Measurements from ENCODE around the gene TRRAP. TPM values are rescaled to one million over a fixed set of nuclear protein-coding genes. Genes with fewer than 3 reads are reported as not detected.

The TRRAP gene
- total RNA-seq, 1 donor from 2014 or later = 39.3 TPM

GRCh38 chr7:99031496-99031895, 153.2 kb downstream of the TRRAP start:
- TF ChIP-seq CTCF (IDR thresholded peaks at IDR 0.05) (no peak), POLR2A (IDR thresholded peaks at IDR 0.05) (no peak), POLR2AphosphoS5 (IDR thresholded peaks at IDR 0.05; ENCODE audit: insufficient read depth in 1 of 2, low read depth in 1 of 2) (no peak)
- peak in 1 of 2 donors; percentile 28 for DNase-seq (ENCODE audit: extremely low spot score in 2 of 2)
- H3K27ac ChIP-seq = peak overlapping the region; percentile 65

DNA sequence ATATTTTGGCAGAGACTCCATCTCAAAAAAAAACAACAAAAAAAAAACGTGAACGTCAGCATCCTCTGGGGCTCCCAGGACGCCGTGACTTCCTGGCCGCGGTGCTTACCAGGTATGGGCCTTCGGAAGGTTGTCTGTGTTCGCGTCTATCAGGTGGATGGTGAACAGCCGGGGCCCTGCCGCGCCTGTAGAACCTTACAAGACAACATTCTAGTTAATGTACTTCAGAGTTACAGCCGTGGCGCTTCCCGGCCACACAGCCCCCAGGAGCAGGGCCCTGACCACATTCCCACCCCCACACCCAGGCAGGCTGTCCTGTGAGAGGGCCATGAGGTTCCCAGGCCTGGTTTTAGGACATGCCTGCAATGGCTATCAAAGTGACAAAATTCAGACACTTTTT, 154.6 kb downstream of the TRRAP start:
- DNase-seq (ENCODE audit: extremely low spot score in 2 of 2) = no peak
- intact Hi-C loops (cut with DNase I) = no loop called here
- no peaks in the 10 kb centered on the region for H3K27me3 ChIP-seq

More at GRCh38 chr7:99031496-99031895, 153.2 kb downstream of the TRRAP start:
- Histone ChIP-seq H3K9me3 (no peaks in the 10 kb centered on the region), H3K4me1 (no peaks in the 10 kb centered on the region), H3K27me3 (no peaks in the 10 kb centered on the region), H3K36me3 (peaks cover 0 to 83% of the 10 kb centered on the region in 2 donors), H3K4me3 (no peak overlapping the region)
- intact Hi-C loops (cut with DNase I) = no loop called here

GRCh38 chr7:99033765-99034164, 155.4 kb downstream of the TRRAP start:
- Histone ChIP-seq H3K27me3 (no peaks in the 10 kb centered on the region), H3K4me3 (no peak overlapping the region), H3K4me1 (no peaks in the 10 kb centered on the region), H3K27ac (peak overlapping the region; percentile 9), H3K9me3 (no peaks in the 10 kb centered on the region), H3K36me3 (peaks cover 0 to 93% of the 10 kb centered on the region in 2 donors)
- TF ChIP-seq CTCF (IDR thresholded peaks at IDR 0.05) (no peak), POLR2AphosphoS5 (IDR thresholded peaks at IDR 0.05; ENCODE audit: insufficient read depth in 1 of 2, low read depth in 1 of 2) (no peak)
- intact Hi-C loops (cut with DNase I) = no loop called here
- no peak for DNase-seq (ENCODE audit: extremely low spot score in 2 of 2)

More for the DNA sequence above, 154.6 kb downstream of the TRRAP start:
- no peak overlapping the region for H3K27ac ChIP-seq
- no peaks in the 10 kb centered on the region for H3K9me3 ChIP-seq
- H3K36me3 ChIP-seq = peaks cover 0 to 93% of the 10 kb centered on the region in 2 donors
- no peak overlapping the region for H3K4me3 ChIP-seq
- TF ChIP-seq CTCF (IDR thresholded peaks at IDR 0.05) = no peak
- no peaks in the 10 kb centered on the region for H3K4me1 ChIP-seq

- Histone ChIP-seq H3K36me3 (peaks cover 0 to 89% of the 10 kb centered on the region in 2 donors), H3K4me1 (no peaks in the 10 kb centered on the region), H3K27me3 (no peaks in the 10 kb centered on the region), H3K4me3 (no peak overlapping the region), H3K27ac (peak overlapping the region; percentile 33), H3K9me3 (no peaks in the 10 kb centered on the region)
- TF ChIP-seq POLR2AphosphoS5 (IDR thresholded peaks at IDR 0.05; ENCODE audit: insufficient read depth in 1 of 2, low read depth in 1 of 2) = no peak
- no peak for DNase-seq (ENCODE audit: extremely low spot score in 2 of 2)
- intact Hi-C loops (cut with DNase I) = loop anchor here (5.0 kb wide), 1 partner anchor 107 kb away; the partner anchor contains the start of gene SMURF1
These were observed 156.8 kb downstream of the TRRAP start for GRCh38 chr7:99034932-99035722.

DNA sequence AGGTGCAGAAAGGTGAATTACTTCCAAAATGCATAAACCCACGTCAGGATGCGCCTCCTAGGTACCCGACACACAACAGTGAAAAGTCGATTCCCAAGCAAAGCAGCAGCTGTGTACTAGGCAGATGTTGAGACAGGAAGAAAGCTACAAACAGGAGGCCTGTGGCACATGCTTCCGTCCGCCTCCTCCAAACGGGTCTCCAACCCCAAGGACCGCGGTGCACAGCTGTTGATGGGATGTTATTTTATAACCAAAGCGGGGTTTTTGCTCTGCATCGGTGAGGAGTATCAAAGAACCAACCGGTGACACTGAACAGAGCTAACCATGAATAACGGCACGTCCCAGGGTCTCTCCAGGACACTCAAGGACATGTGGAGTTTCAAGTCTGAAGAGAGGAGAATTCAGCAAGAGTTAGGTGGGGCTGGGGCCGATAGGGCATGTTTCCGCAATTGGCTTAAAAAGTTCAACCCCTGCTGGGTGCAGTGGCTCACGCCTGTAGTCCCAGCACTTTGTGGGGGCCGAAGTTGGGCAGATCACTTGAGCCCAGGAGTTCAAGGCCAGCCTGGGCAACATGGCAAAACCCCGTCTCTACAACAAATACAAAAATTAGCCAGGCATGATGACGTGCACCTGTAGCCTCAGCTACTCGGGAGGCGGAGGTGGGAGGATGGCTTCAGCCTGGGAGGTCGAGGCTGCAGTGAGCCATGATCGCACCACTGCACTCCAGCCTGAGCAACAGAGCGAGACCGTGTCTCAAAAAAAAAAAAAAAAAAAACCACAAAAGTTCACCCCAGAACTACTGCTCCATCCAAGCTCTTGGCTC, 157.6 kb downstream of the TRRAP start:
- no peak for DNase-seq (ENCODE audit: extremely low spot score in 2 of 2)
- H3K4me1 ChIP-seq = peaks cover 6% of the 10 kb centered on the region
- H3K9me3 ChIP-seq = no peaks in the 10 kb centered on the region
- no peaks in the 10 kb centered on the region for H3K27me3 ChIP-seq
- intact Hi-C loops (cut with DNase I) = loop anchor here (5.0 kb wide), 1 partner anchor 106 kb away; the partner anchor contains the start of gene SMURF1
- H3K4me3 ChIP-seq = no peak overlapping the region
- TF ChIP-seq POLR2A (IDR thresholded peaks at IDR 0.05) (no peak), CTCF (IDR thresholded peaks at IDR 0.05) (no peak), POLR2AphosphoS5 (IDR thresholded peaks at IDR 0.05; ENCODE audit: insufficient read depth in 1 of 2, low read depth in 1 of 2) (no peak)
- peaks cover 0 to 85% of the 10 kb centered on the region in 2 donors for H3K36me3 ChIP-seq
- no peak overlapping the region for H3K27ac ChIP-seq

Data from vagina (tissue), 2 donors.